Measurements from ENCODE around the gene TSR3. TPM values are rescaled to one million over a fixed set of nuclear protein-coding genes. Genes with fewer than 3 reads are reported as not detected.
"Not testable (repeated sequence)": the region's sequence is repeated elsewhere in the genome, so short reads cannot be mapped to it uniquely, and the experiment has no call there.

TSR3 gene
- total RNA-seq, 1 donor = 42.7 TPM

DNA sequence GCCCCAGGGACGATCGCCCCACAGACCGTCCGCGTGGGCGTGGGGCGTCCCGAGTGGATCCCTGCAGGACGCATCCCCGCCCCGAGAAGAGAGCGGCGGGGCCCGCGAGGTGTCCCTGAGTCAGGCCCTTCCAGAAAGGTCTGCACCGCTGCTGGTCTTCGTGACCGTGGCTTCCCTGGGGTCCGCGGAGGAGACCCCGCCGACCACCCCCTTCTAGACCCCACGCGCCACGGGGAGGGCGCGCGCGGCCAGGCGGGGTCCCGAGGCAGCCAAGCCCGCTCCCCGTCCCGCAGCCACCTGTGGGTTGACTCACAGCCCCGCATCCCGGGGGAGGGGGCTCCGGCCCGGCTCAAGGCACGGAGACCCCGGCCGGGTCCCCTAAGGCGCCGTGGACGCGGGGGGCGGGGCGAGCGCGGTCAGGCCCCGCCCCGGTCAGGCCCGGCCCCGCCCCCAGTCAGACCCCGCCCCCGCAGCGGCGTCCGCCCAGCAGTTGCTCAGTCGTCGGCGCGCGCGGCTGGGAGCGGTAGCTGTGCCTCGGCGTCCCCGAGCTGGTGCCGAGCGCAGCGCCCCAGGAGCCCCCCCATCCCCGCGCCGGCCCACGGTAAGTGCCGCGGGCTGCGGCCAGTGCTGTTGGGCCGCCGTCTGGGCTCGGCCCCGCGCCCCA is 18.4 kb downstream of the TSR3 start, which contains the start of gene BAIAP3:
TSS of gene BAIAP3 (plus strand) at position 497 of the 664 bp plus-strand sequence. CDS start 4,905 bp downstream, outside the sequence.
- TF ChIP-seq CTCF (IDR thresholded peaks at IDR 0.05; ENCODE audit: insufficient read depth, low read depth, low read length) = no peak
- DNase-seq (ENCODE audit: low read depth) = peak; percentile 22
- H3K4me3 ChIP-seq (ENCODE audit: low read depth, low read length) = peak within 1 kb of the TSS; percentile 48

- no peak for TF ChIP-seq CTCF (IDR thresholded peaks at IDR 0.05; ENCODE audit: insufficient read depth, low read depth, low read length)
- DNase-seq (ENCODE audit: low read depth) = no peak
Measured at GRCh38 chr16:1332618-1333148, 19.0 kb downstream of the TSR3 start.

GRCh38 chr16:1331712-1332617 is 19.7 kb downstream of the TSR3 start:
- no peak for TF ChIP-seq CTCF (IDR thresholded peaks at IDR 0.05; ENCODE audit: insufficient read depth, low read depth, low read length)
- DNase-seq (ENCODE audit: low read depth) = peak; percentile 73
- peak overlapping the region; percentile 23 for H3K4me3 ChIP-seq (ENCODE audit: low read depth, low read length)

More at GRCh38 chr16:1332618-1333148, 19.0 kb downstream of the TSR3 start:
- H3K4me3 ChIP-seq (ENCODE audit: low read depth, low read length) = no peak overlapping the region

- no peak for DNase-seq (ENCODE audit: low read depth)
- peak overlapping the region; percentile 23 for H3K4me3 ChIP-seq (ENCODE audit: low read depth, low read length)
- TF ChIP-seq CTCF (IDR thresholded peaks at IDR 0.05; ENCODE audit: insufficient read depth, low read depth, low read length) = no peak
Measured at GRCh38 chr16:1330931-1331711, 20.6 kb downstream of the TSR3 start.

DNA sequence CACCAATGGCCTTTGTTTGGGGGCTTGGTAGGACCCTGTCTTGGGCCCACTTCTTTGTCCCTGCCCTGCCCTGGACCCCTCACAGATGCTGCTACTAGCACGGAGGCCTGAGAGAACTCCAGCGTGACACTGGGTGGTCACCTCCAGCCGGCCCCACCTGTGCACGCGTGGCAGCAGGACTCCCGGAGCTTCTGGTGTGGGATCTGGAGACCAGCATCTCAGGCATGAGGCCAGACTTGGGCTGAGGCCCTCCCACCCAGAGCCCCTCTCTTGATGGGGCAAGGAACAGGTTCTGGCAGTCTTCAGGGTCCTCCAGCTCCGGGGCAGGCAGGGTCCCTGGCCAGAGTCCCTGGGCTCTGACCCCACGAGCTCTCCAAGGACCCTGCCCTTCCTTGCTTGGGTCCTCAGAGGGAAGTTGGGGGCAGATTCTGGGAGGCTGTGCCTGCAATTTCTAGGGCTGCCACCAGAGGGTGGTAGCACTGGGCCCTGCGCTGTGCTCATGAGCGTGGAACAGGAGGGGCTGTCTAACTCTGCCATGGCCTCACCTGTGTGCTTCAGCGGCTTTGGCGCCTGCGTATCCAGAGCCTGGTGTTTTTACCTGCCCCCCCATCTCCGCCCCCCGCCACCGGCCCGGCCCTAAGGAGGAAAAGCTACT is 21.3 kb downstream of the TSR3 start:
- TF ChIP-seq CTCF (IDR thresholded peaks at IDR 0.05; ENCODE audit: insufficient read depth, low read depth, low read length) = peak; percentile 32
- DNase-seq (ENCODE audit: low read depth) = no peak
- no peak overlapping the region for H3K4me3 ChIP-seq (ENCODE audit: low read depth, low read length)

DNA sequence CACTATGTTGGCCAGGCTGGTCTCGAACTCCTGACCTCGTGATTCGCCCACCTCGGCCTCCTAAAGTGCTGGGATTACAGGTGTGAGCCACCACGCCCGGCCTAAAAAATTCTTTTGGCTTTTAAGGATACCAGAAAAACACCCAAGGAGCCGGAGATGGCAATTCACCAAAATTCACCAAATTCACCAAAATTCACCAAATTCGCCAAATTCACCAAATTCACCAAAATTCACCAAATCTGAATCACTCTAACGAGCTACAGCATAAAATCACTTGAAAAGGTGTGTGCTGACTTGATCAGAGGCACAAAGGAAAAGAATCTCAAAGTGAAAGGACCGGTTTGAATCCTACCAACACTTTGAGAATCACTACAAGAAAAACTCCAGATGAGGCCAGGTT is 22.7 kb downstream of the TSR3 start:
- not testable (repeated sequence) for DNase-seq (ENCODE audit: low read depth); H3K4me3 ChIP-seq (ENCODE audit: low read depth, low read length)

- not testable (repeated sequence) for DNase-seq (ENCODE audit: low read depth); H3K4me3 ChIP-seq (ENCODE audit: low read depth, low read length)
Measured at GRCh38 chr16:1328136-1328535, 23.5 kb downstream of the TSR3 start.

Data from fibroblast of villous mesenchyme (primary cell).